ENCODE data around the gene NUDT14.

The NUDT14 gene

GRCh38 chr14:105205673-105206208 is 24.6 kb upstream of the NUDT14 start:
- Histone ChIP-seq H3K18ac (ENCODE audit: low read length) (no peak overlapping the region), H3K27ac (ENCODE audit: low read depth, low read length) (no peak overlapping the region), H2AK5ac (ENCODE audit: low read length) (no peak overlapping the region), H3K79me1 (ENCODE audit: low read length) (no peaks in the 10 kb centered on the region), H2BK120ac (ENCODE audit: insufficient read depth, low read length, poor library complexity) (no peak overlapping the region), H3K14ac (ENCODE audit: low read length) (no peak overlapping the region), H3K79me2 (ENCODE audit: control insufficient read depth, insufficient read depth, low read length, poor library complexity) (no peaks in the 10 kb centered on the region), H4K91ac (ENCODE audit: low read depth, low read length) (no peak overlapping the region), H3K27me3 (ENCODE audit: insufficient read depth, low read length) (no peaks in the 10 kb centered on the region), H3K9ac (ENCODE audit: low read length) (no peak overlapping the region), H2BK5ac (ENCODE audit: low read depth, low read length, poor library complexity) (no peak overlapping the region), H3K9me3 (ENCODE audit: insufficient read depth, low read depth, low read length) (no peaks in the 10 kb centered on the region), H4K12ac (ENCODE audit: low read depth, low read length) (no peak overlapping the region), H3K4me1 (ENCODE audit: control insufficient read depth in 1 of 2, insufficient read depth in 2 of 2, low read length in 2 of 2) (peaks cover 2 to 7% of the 10 kb centered on the region in 2 experiments), H2AFZ (ENCODE audit: insufficient read depth, low read length, poor library complexity) (no peak overlapping the region), H3K4me3 (ENCODE audit: low read depth, low read length) (no peak overlapping the region), H2BK12ac (ENCODE audit: low read length) (no peak overlapping the region), H3K4ac (ENCODE audit: low read depth, low read length) (no peak overlapping the region), H3K23ac (ENCODE audit: low read length) (no peak overlapping the region), H3K36me3 (ENCODE audit: control insufficient read depth in 1 of 2, insufficient read depth in 2 of 2, low read length in 2 of 2) (peaks cover 6 to 7% of the 10 kb centered on the region in 2 experiments), H4K8ac (ENCODE audit: low read depth, low read length) (no peak overlapping the region), H3K4me2 (ENCODE audit: low read length) (no peak overlapping the region)
- no CpG with 5 or more reads among the region's 12 CpGs for WGBS (ENCODE audit: extremely low coverage, insufficient coverage, insufficient read length)
- DNase-seq = peak; percentile 61 to 63

- no peaks in the 10 kb centered on the region for H3K27me3 ChIP-seq (ENCODE audit: insufficient read depth, low read length)
- peaks cover 2 to 4% of the 10 kb centered on the region in 2 experiments for H3K36me3 ChIP-seq (ENCODE audit: control insufficient read depth in 1 of 2, insufficient read depth in 2 of 2, low read length in 2 of 2)
- H3K14ac ChIP-seq (ENCODE audit: low read length) = no peak overlapping the region
- no peak overlapping the region for H2AFZ ChIP-seq (ENCODE audit: insufficient read depth, low read length, poor library complexity)
- H3K9me3 ChIP-seq (ENCODE audit: insufficient read depth, low read depth, low read length) = no peaks in the 10 kb centered on the region
- H3K79me2 ChIP-seq (ENCODE audit: control insufficient read depth, insufficient read depth, low read length, poor library complexity) = no peaks in the 10 kb centered on the region
- H3K4me3 ChIP-seq (ENCODE audit: low read depth, low read length) = no peak overlapping the region
- H3K23ac ChIP-seq (ENCODE audit: low read length) = no peak overlapping the region
- H3K27ac ChIP-seq (ENCODE audit: low read depth, low read length) = no peak overlapping the region
- no peak overlapping the region for H2BK12ac ChIP-seq (ENCODE audit: low read length)
- H3K4ac ChIP-seq (ENCODE audit: low read depth, low read length) = no peak overlapping the region
- H3K79me1 ChIP-seq (ENCODE audit: low read length) = no peaks in the 10 kb centered on the region
- WGBS (ENCODE audit: extremely low coverage, insufficient coverage, insufficient read length) = no CpG with 5 or more reads among the region's 21 CpGs
- peaks cover 2 to 7% of the 10 kb centered on the region in 2 experiments for H3K4me1 ChIP-seq (ENCODE audit: control insufficient read depth in 1 of 2, insufficient read depth in 2 of 2, low read length in 2 of 2)
- no peak overlapping the region for H2BK5ac ChIP-seq (ENCODE audit: low read depth, low read length, poor library complexity)
- H4K12ac ChIP-seq (ENCODE audit: low read depth, low read length) = no peak overlapping the region
- no peak overlapping the region for H3K4me2 ChIP-seq (ENCODE audit: low read length)
- no peak overlapping the region for H2BK120ac ChIP-seq (ENCODE audit: insufficient read depth, low read length, poor library complexity)
- no peak overlapping the region for H3K9ac ChIP-seq (ENCODE audit: low read length)
- H4K91ac ChIP-seq (ENCODE audit: low read depth, low read length) = no peak overlapping the region
- H3K18ac ChIP-seq (ENCODE audit: low read length) = no peak overlapping the region
- no peak for DNase-seq
- no peak overlapping the region for H2AK5ac ChIP-seq (ENCODE audit: low read length)
- H4K8ac ChIP-seq (ENCODE audit: low read depth, low read length) = no peak overlapping the region
Observed at GRCh38 chr14:105204931-105205672, 24.0 kb upstream of the NUDT14 start.

- no peak overlapping the region for H3K23ac ChIP-seq (ENCODE audit: low read length)
- H2AK5ac ChIP-seq (ENCODE audit: low read length) = no peak overlapping the region
- no peak overlapping the region for H3K27ac ChIP-seq (ENCODE audit: low read depth, low read length)
- no peak overlapping the region for H3K14ac ChIP-seq (ENCODE audit: low read length)
- no peak overlapping the region for H2AFZ ChIP-seq (ENCODE audit: insufficient read depth, low read length, poor library complexity)
- H2BK5ac ChIP-seq (ENCODE audit: low read depth, low read length, poor library complexity) = no peak overlapping the region
- no peak overlapping the region for H4K8ac ChIP-seq (ENCODE audit: low read depth, low read length)
- no peak overlapping the region for H4K12ac ChIP-seq (ENCODE audit: low read depth, low read length)
- H3K36me3 ChIP-seq (ENCODE audit: control insufficient read depth in 1 of 2, insufficient read depth in 2 of 2, low read length in 2 of 2) = no peaks in the 10 kb centered on the region
- H3K79me2 ChIP-seq (ENCODE audit: control insufficient read depth, insufficient read depth, low read length, poor library complexity) = no peaks in the 10 kb centered on the region
- H3K79me1 ChIP-seq (ENCODE audit: low read length) = no peaks in the 10 kb centered on the region
- no peak overlapping the region for H4K91ac ChIP-seq (ENCODE audit: low read depth, low read length)
- DNase-seq = peak; percentile 91 to 95
- no peak overlapping the region for H3K4me2 ChIP-seq (ENCODE audit: low read length)
- peak overlapping the region; percentile 44 for H3K4me3 ChIP-seq (ENCODE audit: low read depth, low read length)
- no peak overlapping the region for H2BK12ac ChIP-seq (ENCODE audit: low read length)
- no peak overlapping the region for H2BK120ac ChIP-seq (ENCODE audit: insufficient read depth, low read length, poor library complexity)
- no peak overlapping the region for H3K4ac ChIP-seq (ENCODE audit: low read depth, low read length)
- H3K9ac ChIP-seq (ENCODE audit: low read length) = no peak overlapping the region
- no peaks in the 10 kb centered on the region for H3K27me3 ChIP-seq (ENCODE audit: insufficient read depth, low read length)
- H3K4me1 ChIP-seq (ENCODE audit: control insufficient read depth in 1 of 2, insufficient read depth in 2 of 2, low read length in 2 of 2) = peaks cover 2 to 7% of the 10 kb centered on the region in 2 experiments
- no peak overlapping the region for H3K18ac ChIP-seq (ENCODE audit: low read length)
- no CpG with 5 or more reads among the region's 24 CpGs for WGBS (ENCODE audit: extremely low coverage, insufficient coverage, insufficient read length)
- no peaks in the 10 kb centered on the region for H3K9me3 ChIP-seq (ENCODE audit: insufficient read depth, low read depth, low read length)
Observed at GRCh38 chr14:105204206-105204930, 23.3 kb upstream of the NUDT14 start.

GRCh38 chr14:105203701-105204100 is 22.6 kb upstream of the NUDT14 start:
- H4K12ac ChIP-seq (ENCODE audit: low read depth, low read length) = no peak overlapping the region
- no peak overlapping the region for H3K27ac ChIP-seq (ENCODE audit: low read depth, low read length)
- no peaks in the 10 kb centered on the region for H3K36me3 ChIP-seq (ENCODE audit: control insufficient read depth in 1 of 2, insufficient read depth in 2 of 2, low read length in 2 of 2)
- no peak for DNase-seq
- H3K27me3 ChIP-seq (ENCODE audit: insufficient read depth, low read length) = no peaks in the 10 kb centered on the region
- no peak overlapping the region for H4K8ac ChIP-seq (ENCODE audit: low read depth, low read length)
- no peak overlapping the region for H2AK5ac ChIP-seq (ENCODE audit: low read length)
- H3K23ac ChIP-seq (ENCODE audit: low read length) = no peak overlapping the region
- H2AFZ ChIP-seq (ENCODE audit: insufficient read depth, low read length, poor library complexity) = no peak overlapping the region
- no peak overlapping the region for H3K4ac ChIP-seq (ENCODE audit: low read depth, low read length)
- no peak overlapping the region for H2BK120ac ChIP-seq (ENCODE audit: insufficient read depth, low read length, poor library complexity)
- no peaks in the 10 kb centered on the region for H3K9me3 ChIP-seq (ENCODE audit: insufficient read depth, low read depth, low read length)
- no peak overlapping the region for H3K18ac ChIP-seq (ENCODE audit: low read length)
- no peak overlapping the region for H2BK12ac ChIP-seq (ENCODE audit: low read length)
- no peaks in the 10 kb centered on the region for H3K79me1 ChIP-seq (ENCODE audit: low read length)
- no peaks in the 10 kb centered on the region for H3K79me2 ChIP-seq (ENCODE audit: control insufficient read depth, insufficient read depth, low read length, poor library complexity)
- H3K4me3 ChIP-seq (ENCODE audit: low read depth, low read length) = no peak overlapping the region
- H2BK5ac ChIP-seq (ENCODE audit: low read depth, low read length, poor library complexity) = no peak overlapping the region
- no CpG with 5 or more reads among the region's 6 CpGs for WGBS (ENCODE audit: extremely low coverage, insufficient coverage, insufficient read length)
- H3K9ac ChIP-seq (ENCODE audit: low read length) = no peak overlapping the region
- no peak overlapping the region for H4K91ac ChIP-seq (ENCODE audit: low read depth, low read length)
- no peak overlapping the region for H3K4me2 ChIP-seq (ENCODE audit: low read length)
- H3K4me1 ChIP-seq (ENCODE audit: control insufficient read depth in 1 of 2, insufficient read depth in 2 of 2, low read length in 2 of 2) = peaks cover 1 to 2% of the 10 kb centered on the region in 2 experiments
- no peak overlapping the region for H3K14ac ChIP-seq (ENCODE audit: low read length)
